GM21619 (cell line): ENCODE measurements around the gene LMF1.
"Not testable (repeated sequence)": the region's sequence is repeated elsewhere in the genome, so short reads cannot be mapped to it uniquely, and the experiment has no call there.

Experiments
- ATAC-seq: cut with Tn5 transposase; IDR thresholded peaks from one replicate; pipeline ENCODE4 v1.9.1; 2021; ENCODE audit not compliant: unreplicated experiment

Gene LMF1

DNA sequence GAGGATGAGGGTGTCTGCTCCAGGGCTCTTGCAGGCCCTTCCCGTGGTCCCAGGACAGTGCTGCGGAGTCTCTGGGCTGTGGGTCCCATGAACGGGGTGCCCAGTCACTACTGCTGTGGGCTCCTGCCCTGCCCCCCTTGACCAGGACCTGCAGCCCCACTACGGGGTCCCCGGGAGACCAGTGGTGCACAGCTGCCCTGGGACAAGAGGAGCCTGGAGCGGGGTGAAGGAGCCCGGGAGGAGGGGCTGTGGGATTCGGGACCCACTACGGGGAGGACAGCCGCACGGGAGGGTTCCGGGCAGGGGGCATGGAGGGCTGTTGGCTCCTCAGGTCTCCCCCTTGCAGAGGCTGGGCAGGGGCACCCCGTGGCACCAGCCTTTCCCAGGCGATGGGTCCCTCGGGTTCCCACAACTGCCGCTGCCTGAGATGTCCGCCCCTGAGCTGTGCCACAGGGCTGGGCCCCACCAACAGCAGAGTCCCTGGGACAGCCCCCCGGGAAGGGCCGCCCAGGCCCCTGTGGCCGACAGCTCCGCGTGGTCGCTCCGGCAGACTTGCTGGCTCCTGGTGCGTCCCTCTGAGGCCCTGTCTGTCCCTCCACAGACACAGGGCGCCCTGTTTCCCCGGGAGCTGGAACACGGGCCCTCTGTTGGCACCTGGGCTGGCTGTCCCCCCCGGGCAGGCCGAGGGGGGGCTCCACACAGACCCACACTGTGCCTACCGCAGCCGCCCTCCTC is 118.2 kb downstream of the LMF1 start:
- ATAC-seq: no peak

DNA sequence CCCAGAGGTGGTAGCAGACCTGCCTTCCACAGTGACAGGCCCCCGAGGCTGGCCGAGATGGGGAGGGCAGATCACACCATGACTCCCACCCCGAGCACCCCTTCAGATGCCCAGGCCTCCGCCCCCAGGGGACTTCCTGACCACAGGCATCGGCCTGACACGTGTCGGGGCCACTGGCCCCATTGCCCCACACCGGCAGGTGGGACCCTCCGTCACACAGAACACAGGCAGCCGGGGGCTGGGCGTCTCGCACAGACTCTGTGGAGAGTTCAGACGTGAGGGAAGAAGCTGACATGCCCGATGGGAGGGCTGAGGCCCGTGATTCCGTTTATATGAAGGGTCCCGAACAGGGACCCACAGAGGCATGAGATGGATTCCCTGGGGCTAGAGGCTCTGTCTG is 118.9 kb downstream of the LMF1 start:
- no peak for ATAC-seq

DNA sequence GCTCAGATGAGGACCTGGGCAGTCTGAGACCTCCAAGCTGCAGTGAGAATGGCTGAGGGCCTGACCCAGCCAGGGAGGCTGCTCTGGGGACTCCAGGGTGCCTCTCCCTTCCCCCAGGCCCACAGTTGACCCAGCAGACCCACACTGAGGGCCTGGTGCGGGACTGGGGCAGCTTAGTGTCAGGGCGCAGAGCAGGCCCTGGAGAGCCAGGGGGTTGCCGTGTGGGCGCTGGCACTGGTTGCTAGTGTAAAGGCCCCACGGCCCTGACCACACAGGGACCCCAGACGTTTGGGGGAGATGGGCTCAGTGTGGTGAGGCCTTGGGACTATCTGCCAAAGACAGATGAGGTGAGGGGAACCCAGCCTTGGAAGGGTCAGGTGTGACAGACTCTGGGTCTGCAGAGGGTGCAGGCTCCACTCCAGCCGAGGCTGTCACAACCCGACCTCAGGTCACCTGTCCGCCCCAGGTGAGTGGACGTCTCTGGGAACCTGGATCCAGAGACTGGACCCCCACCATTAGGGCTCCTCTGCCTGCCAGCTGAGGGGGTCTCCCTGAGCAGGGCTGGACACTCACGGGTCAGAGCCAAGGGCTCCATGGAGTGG is 119.5 kb downstream of the LMF1 start:
- no peak for ATAC-seq

DNA sequence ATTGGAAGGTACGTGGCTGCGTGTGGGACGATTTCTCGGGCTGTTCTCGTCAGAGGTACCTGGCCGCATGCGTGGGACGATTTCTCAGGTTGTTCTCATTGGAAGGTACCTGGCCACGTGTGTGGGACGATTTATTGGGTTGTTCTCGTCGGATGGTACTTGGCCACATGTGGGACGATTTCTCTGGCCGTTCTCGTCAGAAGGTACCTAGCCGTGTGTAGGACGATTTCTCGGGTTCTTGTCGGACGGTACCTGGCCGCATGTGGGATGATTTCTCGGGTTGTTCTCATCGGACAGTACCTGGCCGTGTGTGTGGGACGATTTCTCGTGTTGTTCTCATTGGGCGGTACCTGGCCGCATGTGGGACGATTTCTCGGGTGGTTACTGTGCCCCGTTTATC is 120.1 kb downstream of the LMF1 start:
- no peak for ATAC-seq

DNA sequence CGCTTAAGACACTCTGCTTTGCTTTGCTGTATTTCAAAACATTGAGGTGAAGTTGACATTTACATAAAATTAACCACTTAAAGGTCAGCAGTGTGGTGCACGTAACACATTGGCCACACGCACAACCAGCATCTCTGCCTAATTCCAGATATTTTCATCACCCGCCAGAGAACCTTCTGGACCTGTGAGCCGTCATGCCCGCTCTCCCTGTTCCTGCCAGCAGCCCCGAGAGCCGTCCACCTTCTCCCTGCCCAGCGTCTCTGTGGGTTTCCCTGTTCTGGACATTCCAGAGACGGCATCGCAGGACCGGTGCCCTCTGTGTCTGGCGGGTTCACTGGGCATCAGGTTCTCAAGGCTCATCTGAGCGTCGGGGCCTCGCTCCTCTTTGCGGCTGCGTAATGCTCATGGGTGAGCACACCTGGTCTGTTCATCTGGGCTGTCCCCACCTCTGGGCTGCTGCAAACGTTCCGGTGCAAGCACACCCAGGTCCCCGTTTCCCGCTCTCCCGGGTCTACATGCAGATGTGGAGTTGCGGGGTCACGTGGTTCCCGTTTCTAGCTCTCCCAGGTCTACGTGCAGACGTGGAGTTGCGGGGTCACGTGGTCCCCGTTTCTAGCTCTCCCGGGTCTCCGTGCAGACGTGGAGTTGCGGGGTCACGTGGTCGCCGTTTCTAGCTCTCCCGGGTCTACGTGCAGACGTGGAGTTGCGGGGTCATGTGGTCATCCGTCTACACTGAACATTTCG is 122.1 kb downstream of the LMF1 start:
- ATAC-seq: no peak

DNA sequence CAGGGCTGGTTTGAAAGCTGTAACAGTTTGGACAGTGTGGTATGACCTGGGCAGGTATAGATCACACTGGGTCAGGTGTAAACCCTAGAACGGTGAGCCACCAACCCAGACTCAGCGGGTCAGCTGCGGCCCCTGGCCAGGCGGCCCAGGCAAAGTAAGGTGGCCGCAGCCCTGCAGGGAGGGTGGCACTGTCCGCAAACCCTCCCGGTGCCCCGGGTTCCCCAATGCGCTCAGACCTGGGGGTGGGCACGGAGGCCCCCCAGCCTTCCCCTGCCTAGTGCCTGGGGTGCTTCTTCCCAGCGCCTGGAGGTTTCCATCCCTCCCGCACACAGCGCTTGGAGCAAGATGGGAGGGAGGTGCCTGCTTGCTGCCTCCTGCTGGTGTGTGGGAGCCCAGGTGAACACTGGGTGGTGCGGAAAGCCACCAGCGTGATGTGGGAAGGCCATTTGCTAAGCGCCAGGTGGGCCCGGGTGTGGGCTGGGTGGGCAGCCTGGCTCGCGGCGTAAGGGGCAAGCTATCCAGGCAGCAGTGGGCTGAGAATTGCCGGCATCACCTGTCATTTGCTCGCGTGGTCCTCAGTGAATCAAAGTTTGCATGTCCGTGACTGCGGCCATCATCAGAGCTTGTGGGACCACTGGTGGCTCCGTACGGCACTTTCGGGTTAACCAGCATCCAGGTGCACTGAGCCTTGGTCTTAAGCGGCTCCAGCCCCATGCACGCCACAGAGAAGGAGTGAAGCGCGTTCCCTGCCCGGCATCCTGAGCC is 122.9 kb downstream of the LMF1 start:
- ATAC-seq: no peak

DNA sequence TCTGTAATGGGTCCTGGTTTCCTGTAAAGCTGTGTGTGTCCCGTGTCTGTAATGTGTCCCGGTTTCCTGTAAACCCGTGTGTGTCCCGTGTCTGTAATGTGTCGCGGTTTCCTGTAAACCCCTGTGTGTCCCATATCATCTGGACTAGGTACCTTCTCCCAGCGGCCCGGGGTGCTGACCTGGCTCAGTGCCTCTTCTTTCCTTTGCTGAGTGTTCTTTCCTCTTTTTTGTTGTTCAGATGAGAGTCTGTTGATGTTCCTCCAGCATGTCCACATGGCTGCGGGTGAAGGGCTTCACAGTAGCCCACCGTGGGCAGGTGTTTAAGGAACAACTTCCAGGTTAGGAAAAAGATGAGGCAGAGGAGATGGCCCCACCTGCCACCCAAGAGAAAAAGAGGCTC is 123.6 kb downstream of the LMF1 start:
- no peak for ATAC-seq

DNA sequence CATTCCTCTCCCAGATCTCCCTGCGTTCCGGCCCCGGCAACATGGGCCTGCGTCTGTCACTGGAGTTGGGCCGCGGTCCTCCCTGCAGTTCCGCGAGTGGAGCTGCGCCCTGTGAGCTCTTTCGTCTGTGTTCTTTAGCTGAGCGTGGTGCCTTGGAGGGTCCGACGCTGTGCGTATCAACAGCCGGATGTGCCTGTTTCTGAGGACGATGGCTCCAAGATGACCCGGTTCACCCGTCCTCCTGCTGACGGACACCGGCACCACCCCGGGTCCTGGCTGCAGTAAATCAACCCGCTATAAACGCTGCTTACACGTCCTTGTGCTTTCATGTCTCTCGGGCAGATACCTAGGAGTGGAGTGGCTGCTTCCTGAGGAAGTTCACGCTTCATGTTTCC is 125.4 kb downstream of the LMF1 start:
- no peak for ATAC-seq

DNA sequence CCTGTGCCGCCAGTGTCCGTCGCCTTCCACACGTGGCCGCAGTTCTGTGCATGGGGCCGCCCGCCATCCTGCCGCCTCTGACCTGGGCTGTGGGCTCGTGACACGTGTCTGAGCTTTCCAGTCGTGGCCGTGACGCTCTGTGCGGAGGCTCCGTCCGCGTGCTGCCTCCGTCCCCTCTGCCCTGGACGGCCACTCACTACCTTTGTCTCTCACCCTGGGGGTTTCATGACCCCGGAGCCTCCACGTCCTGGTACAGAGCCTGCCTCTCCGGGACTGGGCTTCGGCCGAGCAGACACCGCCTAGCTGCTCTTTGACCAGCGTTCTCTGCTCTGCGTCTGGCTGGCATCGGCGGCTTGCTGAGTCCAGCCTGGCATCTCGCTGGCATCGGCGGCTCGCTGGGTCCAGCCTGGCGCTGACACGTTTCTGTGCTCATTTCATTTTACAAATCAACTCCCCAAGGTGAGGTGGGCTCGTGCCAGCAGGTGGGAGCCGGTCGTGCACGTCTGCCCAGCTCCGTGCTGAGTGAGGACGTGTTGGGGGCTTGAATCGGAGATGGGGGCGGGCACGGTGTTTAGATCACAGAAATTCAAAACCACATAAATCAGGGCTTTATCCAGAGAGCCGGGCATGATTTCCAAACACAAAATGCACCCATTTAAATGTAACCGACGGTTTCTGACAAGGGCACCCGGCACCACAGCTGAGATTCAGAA is 126.0 kb downstream of the LMF1 start:
- ATAC-seq: no peak

DNA sequence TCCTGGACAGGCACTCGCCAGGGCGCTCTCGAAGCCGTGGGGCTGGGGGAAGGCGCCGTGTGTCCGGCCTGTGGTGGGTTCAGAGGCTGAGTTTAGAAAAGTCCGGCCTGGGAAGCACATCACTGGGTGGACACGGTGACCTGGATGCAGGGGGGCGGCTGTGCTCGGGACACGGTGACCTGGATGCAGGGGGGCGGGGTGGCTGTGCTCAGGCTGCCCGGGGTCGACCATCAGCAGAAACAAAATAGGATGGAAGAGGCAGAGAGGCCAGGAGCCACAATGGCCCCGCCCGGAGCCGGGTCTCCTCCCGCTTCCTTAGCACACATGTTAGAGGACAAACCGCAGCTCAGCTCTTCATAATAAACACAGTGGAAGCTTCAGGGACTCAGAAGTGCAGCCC is 127.0 kb downstream of the LMF1 start:
- no peak for ATAC-seq

DNA sequence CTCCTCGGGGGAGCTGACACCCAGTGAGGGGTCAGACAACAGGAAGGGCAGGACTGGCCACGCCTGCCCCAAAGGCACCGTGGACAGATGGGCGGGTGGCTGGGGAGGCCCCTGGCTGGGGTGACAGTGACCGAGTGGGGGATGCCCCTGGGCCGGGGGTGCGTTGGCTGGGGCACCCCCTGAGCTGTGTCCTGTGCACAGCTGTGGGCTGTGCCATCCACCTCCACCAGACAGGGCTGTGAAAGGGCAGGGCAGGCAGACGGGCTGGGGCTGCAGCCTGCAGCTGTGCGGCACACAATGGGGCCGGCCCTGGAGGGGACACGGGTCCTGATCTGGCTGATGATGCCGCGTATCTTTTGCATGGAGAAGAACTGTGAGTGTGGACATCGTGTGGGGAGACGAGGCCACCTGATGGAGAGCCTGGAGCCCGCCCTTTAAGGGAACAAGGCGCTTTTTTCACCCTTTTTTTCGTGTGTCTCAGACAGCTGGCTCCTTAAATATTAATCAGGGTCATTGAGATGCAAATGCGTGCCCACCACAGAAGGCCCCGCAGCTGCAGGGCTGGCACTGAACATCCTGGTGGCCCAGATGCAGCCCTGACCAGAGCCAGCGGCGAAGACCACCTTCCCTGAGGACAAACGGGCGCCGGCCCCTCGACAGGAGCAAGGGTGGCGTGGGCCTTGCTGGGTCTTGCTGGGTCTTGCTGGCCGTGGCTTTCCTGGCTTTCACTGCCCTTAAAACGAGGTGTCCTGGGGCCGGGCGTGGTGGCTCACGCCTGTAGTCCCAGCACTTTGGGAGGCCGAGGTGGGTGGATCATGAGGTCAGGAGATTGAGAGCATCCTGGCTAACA is 127.8 kb downstream of the LMF1 start:
- ATAC-seq: no peak

DNA sequence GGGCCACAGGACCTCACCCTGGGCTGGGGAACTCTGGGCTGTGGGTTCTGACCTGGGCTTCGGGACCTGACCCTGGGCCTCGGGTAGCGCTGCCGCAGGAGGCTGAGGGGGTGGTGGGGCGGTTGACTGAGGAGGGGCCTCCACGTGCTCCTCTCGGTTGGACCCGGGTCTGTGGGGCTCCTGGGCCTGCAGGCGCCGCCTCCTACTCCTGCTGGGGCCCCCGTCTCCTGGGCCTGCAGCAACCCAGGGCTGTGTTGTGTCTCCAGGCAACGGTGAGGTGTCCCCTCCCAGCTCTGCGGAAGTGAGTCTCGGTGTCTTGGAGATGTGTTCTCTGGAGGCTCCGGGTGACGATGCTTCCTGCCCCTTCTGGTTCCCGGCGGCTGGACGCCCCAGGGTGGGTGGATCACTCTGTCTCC is 128.7 kb downstream of the LMF1 start:
- no peak for ATAC-seq

DNA sequence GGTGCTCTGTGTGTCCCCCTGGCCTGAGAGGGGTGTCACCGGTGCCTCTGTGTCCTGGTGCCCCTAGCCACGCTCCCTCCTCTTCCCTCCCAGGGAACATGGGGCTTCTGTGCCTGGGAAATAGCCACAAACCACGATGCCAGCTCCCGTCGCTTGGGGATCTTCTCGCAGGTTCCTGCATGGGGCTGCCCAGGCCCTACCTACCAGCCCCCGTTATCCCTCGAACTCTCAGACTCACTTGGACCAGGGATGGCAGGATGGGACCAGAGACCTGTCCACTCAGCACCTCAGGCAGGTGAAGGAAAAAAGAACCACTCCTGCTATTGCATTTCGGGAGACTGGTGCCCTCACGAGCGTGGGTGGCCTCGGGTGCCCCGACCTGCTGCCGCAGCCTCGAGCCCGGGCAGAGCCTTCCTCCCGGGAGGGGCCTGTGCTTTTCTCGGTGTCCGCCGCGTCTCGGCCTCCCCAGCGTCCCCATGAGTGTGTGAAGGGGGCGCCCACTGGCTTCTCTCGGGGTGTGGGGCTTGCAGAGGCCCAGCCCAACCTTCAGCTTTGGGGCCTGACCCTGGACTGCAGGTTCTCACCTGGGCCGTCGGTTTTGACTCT is 129.2 kb downstream of the LMF1 start:
- ATAC-seq: no peak

DNA sequence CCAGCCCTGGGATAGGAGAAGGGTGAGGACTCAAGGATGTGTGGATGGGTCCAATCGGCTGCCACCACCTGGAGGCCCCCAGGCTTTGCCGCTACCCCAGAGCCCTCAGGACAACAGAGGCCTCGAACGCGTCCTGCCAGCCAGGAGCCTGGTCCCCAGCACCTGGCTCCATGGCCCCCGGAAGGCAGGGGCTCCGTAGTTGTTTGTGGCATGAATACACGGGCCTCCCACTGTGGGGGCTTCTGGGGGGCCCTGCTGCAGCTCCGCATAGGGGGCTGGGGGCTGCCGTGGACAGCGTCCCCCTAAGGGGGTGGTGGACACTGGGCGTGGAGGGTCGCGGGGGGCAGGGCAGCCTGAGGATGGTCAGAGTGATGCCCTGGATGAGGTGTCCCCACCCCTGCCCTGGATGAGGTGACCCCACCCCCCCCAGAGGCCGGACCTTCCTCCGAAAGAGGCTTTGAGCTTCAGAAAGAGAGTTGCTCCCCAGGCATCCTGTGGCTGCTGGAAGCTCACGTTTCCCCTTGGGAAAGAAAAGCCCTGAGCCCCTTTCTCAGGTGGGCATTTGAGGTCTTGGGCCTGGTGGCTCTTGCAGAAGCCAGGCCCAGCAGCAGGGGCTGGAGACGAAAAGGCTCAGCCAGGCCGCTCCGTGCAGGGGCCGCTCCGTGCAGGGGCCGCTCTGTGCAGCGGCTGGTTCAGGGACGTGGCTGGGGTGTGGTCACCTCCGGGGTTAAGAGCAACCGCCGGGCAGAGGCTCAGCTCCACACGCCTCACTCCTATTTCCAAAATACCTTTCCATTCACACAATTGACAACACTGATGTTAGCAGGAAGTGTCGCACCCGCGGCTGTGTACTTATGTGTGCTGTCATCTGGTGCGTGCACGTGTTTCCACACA is 130.0 kb downstream of the LMF1 start:
- ATAC-seq: no peak

DNA sequence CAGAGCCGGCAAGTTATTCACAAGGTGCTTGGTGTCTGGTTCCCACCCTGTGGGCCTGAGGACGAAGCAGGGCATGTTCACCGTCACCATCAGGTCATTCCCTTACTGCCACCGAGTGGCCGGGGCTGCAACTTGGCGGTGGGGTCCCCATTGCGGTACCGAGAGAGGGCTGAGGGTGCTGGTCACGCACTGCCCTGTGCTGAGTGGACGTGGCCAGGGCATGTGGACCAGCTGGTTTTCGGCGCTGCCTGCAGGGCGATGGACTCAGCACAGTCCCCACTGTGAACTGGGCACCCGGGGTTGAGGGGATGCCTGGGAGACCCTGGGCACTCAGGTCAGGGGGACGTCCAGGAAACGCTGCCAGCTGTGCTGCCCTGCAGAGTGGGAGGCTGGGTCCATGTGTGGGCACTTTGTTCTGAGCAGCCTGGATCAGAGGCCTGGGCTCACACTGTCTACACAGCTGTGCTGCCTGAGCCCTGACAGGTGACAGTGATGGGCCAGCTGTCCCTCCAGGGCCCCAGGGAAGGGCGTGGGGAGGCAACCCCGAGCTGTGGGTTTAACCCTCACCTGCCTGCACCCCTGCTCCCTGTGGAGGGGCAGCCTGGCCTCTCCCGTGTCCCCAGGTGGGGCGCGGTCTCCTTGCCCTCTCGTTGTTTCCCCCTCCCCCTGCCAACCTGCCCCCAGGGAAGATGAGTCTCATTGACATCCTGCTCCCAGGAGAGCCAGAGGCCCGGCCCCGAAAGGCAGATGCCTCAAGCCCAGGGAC is 131.0 kb downstream of the LMF1 start:
- no peak for ATAC-seq

DNA sequence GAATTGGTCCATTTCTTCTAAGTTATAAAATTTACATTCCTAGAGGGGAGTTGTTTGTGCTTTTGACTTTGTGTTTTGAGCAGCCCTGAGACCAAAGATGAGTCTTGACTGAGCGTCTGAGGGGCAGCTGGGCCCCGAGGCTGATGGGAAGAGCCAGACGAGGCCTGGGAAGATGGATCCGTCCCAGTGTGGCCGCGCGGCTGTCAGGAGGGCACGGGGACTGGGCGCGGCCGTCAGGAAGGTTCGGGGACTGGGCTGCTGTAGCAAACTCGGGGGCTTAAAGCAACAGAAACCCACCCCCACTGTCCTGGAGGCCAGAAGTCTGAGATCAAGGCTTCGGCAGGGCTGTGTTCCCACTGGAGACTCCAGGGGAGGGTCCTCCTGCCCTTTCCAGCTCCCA is 132.0 kb downstream of the LMF1 start:
- ATAC-seq: no peak

DNA sequence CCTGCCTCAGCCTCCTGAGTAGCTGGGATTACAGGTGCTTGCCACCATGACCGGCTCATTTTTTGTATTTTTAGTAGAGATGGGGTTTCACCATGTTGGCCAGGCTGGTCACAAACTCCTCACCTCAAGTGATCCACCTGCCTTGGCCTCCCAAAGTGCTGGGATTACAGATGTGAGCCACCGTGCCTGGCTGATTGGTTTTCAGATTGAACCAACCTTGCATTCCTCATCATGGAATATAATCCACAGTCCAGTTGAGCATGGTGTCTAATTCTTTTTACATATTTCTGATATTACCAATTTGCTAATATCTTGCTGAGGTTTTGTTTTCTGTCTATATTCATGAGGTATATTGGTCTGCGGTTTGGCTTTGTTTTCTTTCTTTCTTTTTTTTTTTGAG is 134.0 kb downstream of the LMF1 start:
- ATAC-seq: not testable (repeated sequence)

DNA sequence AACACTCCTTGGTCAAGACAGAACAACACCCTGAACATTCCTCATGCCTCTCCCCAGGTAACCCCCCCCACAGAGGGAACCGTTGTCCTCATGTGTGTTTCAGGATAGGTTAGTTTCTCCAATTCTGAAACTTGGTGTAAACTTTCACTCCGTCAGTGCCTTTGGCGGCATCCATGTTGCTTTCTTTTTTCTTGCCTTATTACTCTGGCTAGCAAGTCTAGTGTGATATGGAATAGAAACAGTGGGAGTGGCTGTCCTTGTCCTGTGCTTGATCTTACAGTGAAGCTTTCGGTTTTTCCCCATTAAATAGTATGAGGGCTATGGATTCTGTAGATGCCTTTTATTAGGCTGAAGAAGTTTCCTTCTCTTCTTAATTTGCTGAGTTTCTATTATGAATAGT is 134.6 kb downstream of the LMF1 start:
- ATAC-seq: no peak
